HCT116 (cell line): Measurements from ENCODE around the gene RFX8.
A peak's percentile ranks its signal among the peaks of the same experiment; 100 is the strongest.

Source experiments
- CTCF ChIP-seq, 3 experiments: fragments of 200-600 bp in 1 of 3; sonication (generic) in 1 of 3; IDR thresholded peaks in 2 of 3; conservative IDR thresholded peaks in 1 of 3; 2 replicates each; pipeline ENCODE4 v1.5.1; 2012 to 2017; ENCODE audit warnings: low read depth in 2 of 3, low read length in 2 of 3, antibody characterized with exemption in 1 of 3, borderline replicate concordance in 1 of 3, control low read depth in 1 of 3, mild to moderate bottlenecking in 1 of 3, mixed read lengths in 1 of 3, mixed run types in 1 of 3, moderate library complexity in 1 of 3; ENCODE audit not compliant: insufficient read depth in 1 of 3
- EGR1 ChIP-seq: IDR thresholded peaks from 2 replicates; pipeline ENCODE4 v1.6.1; 2012; ENCODE audit warnings: low read depth
- MAX ChIP-seq: IDR thresholded peaks from 2 replicates; pipeline ENCODE4 v1.6.1; 2012
- POLR2A ChIP-seq: IDR thresholded peaks from 2 replicates; pipeline ENCODE4 v1.7.0; 2011; ENCODE audit warnings: borderline replicate concordance; ENCODE audit not compliant: insufficient read depth, insufficient read length; ENCODE audit errors: extremely low read depth
- SIN3A ChIP-seq: IDR thresholded peaks from 2 replicates; pipeline ENCODE4 v1.6.1; 2012; ENCODE audit warnings: low read depth
- SP1 ChIP-seq: IDR thresholded peaks from 2 replicates; pipeline ENCODE4 v1.6.1; 2012; ENCODE audit warnings: low read depth
- TF ChIP-seq, protein P1 (sequence below): IDR thresholded peaks from 2 replicates; pipeline ENCODE4 v1.6.1; 2012
- TF ChIP-seq, protein P2 (sequence below): IDR thresholded peaks from 2 replicates; pipeline ENCODE4 v1.6.1; 2012; ENCODE audit warnings: low read depth

GRCh38 chr2:101401906-101402305 lies 73.0 kb downstream of the RFX8 start:
- TF ChIP-seq MAX (no peak), SP1 (no peak), EGR1 (no peak), POLR2A (no peak), CTCF (IDR thresholded peaks at IDR 0.05 in 2 of 3, conservative IDR thresholded peaks at IDR 0.05 in 1 of 3; ENCODE audit: borderline replicate concordance in 1 of 3, insufficient read depth in 1 of 3, low read depth in 2 of 3, low read length in 2 of 3) (peak; percentile 14 to 59 (median 46); a peak in 4 of 6 replicates), SIN3A (no peak)
- TF ChIP-seq, protein P1, sequence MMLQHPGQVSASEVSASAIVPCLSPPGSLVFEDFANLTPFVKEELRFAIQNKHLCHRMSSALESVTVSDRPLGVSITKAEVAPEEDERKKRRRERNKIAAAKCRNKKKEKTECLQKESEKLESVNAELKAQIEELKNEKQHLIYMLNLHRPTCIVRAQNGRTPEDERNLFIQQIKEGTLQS = no peak
- TF ChIP-seq, protein P2, sequence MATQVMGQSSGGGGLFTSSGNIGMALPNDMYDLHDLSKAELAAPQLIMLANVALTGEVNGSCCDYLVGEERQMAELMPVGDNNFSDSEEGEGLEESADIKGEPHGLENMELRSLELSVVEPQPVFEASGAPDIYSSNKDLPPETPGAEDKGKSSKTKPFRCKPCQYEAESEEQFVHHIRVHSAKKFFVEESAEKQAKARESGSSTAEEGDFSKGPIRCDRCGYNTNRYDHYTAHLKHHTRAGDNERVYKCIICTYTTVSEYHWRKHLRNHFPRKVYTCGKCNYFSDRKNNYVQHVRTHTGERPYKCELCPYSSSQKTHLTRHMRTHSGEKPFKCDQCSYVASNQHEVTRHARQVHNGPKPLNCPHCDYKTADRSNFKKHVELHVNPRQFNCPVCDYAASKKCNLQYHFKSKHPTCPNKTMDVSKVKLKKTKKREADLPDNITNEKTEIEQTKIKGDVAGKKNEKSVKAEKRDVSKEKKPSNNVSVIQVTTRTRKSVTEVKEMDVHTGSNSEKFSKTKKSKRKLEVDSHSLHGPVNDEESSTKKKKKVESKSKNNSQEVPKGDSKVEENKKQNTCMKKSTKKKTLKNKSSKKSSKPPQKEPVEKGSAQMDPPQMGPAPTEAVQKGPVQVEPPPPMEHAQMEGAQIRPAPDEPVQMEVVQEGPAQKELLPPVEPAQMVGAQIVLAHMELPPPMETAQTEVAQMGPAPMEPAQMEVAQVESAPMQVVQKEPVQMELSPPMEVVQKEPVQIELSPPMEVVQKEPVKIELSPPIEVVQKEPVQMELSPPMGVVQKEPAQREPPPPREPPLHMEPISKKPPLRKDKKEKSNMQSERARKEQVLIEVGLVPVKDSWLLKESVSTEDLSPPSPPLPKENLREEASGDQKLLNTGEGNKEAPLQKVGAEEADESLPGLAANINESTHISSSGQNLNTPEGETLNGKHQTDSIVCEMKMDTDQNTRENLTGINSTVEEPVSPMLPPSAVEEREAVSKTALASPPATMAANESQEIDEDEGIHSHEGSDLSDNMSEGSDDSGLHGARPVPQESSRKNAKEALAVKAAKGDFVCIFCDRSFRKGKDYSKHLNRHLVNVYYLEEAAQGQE = no peak
